Measurements from ENCODE around the gene ASB6. TPM values are rescaled to one million over a fixed set of nuclear protein-coding genes. Genes with fewer than 3 reads are reported as not detected.

Gene ASB6
- total and polyA plus RNA-seq, 2 experiments from 2014 or later, result 8.8 to 19.8 TPM

- no peak for DNase-seq (ENCODE audit: low spot score)
- Mint-ChIP-seq H3K4me1 (peaks cover 26% of the 10 kb centered on the region), H3K27ac (no peak overlapping the region), H3K4me3 (no peak overlapping the region), H3K9me3 (no peaks in the 10 kb centered on the region), H3K27me3 (ENCODE audit: insufficient read depth, low read depth, poor library complexity) (peaks cover 12% of the 10 kb centered on the region), H3K36me3 (ENCODE audit: low read depth) (peaks cover 52% of the 10 kb centered on the region)
- Histone ChIP-seq H3K79me2 (replicated peaks; ENCODE audit: insufficient read depth) (peaks cover 58% of the 10 kb centered on the region), H3K27me3 (ENCODE audit: insufficient read depth) (no peaks in the 10 kb centered on the region), H3K9me2 (ENCODE audit: insufficient read depth) (no peaks in the 10 kb centered on the region), H3K36me3 (ENCODE audit: insufficient read depth) (no peaks in the 10 kb centered on the region; the same call in 1 of the 2 replicates), H4K20me1 (replicated peaks; ENCODE audit: insufficient read depth) (peaks cover 64% of the 10 kb centered on the region), H3K4me1 (ENCODE audit: insufficient read depth) (0 out of 2 replicates have a peak, but pooled peaks cover 2% of the 10 kb centered on the region), H3K27ac (ENCODE audit: low read depth) (no peak overlapping the region), H3K4me3 (no peak overlapping the region), H3F3A (replicated peaks; ENCODE audit: low read depth) (peaks cover under 1% of the 10 kb centered on the region; the same call in 1 of the 2 replicates), H3K4me2 (no peak overlapping the region), H2AFZ (no peak overlapping the region)
- no peak for TF ChIP-seq ETS1 (IDR thresholded peaks at IDR 0.05)
- TF ChIP-seq ZNF462 (CRISPR knock-in tag; IDR thresholded peaks at IDR 0.05), result no peak
- no peak for TF ChIP-seq POLR2AphosphoS5 (IDR thresholded peaks at IDR 0.05; ENCODE audit: low read depth)
- no peak for TF ChIP-seq STAT1 (IDR thresholded peaks at IDR 0.05; ENCODE audit: unreplicated experiment)
- TF ChIP-seq REST (IDR thresholded peaks at IDR 0.05; ENCODE audit: unreplicated experiment), result no peak
- no peak for TF ChIP-seq EZH2 (IDR thresholded peaks at IDR 0.05; ENCODE audit: low read depth, unreplicated experiment)
- TF ChIP-seq NANOG (IDR thresholded peaks at IDR 0.05; ENCODE audit: borderline replicate concordance), result no peak
- TF ChIP-seq CTCF (conservative IDR thresholded peaks at IDR 0.05; ENCODE audit: low read depth in 2 of 2), result no peak
- no peak for TF ChIP-seq ZNF114 (CRISPR knock-in tag; IDR thresholded peaks at IDR 0.05)
- TF ChIP-seq CREB1 (CRISPR knock-in tag; IDR thresholded peaks at IDR 0.05; ENCODE audit: low read depth), result no peak
- no peak for TF ChIP-seq ZNF331 (CRISPR knock-in tag; IDR thresholded peaks at IDR 0.05; ENCODE audit: low read depth)
- TF ChIP-seq EZH2phosphoT487 (IDR thresholded peaks at IDR 0.05; ENCODE audit: unreplicated experiment), result no peak
- TF ChIP-seq JUNB (IDR thresholded peaks at IDR 0.05; ENCODE audit: unreplicated experiment), result no peak
- no peak for ATAC-seq
These were observed 8.7 kb downstream of the ASB6 start for GRCh38 chr9:129633207-129633606.
